ENCODE data around the gene GJB5. TPM values are rescaled to one million over a fixed set of nuclear protein-coding genes. Genes with fewer than 3 reads are reported as not detected.

The GJB5 gene
- total and polyA plus RNA-seq, 8 donors = 0.37 to 23.9 TPM; not detected in 6

GRCh38 chr1:34761176-34761761, 6.4 kb downstream of the GJB5 start:
- H3K36me3 ChIP-seq = no peaks in the 10 kb centered on the region
- peaks cover 0 to 32% (median 0%) of the 10 kb centered on the region in 3 donors for H3K27me3 ChIP-seq
- TF ChIP-seq POLR2AphosphoS5 (IDR thresholded peaks at IDR 0.05) (no peak), EP300 (IDR thresholded peaks at IDR 0.05) (no peak), CTCF (IDR thresholded peaks at IDR 0.05) (no peak), POLR2A (IDR thresholded peaks at IDR 0.05) (no peak)
- WGBS, 5 donors = 93 to 95% (median 94%) methylated on average over 32 to 33 of the region's 33 CpGs
- intact Hi-C loops (cut with DNase I; ENCODE audit: low total_unique reads) = no loop called here
- H3K27ac ChIP-seq = no peak overlapping the region
- no peaks in the 10 kb centered on the region for H3K9me3 ChIP-seq
- no peaks in the 10 kb centered on the region for H3K4me1 ChIP-seq
- DNase-seq = no peak
- H3K4me3 ChIP-seq = no peak overlapping the region

DNA sequence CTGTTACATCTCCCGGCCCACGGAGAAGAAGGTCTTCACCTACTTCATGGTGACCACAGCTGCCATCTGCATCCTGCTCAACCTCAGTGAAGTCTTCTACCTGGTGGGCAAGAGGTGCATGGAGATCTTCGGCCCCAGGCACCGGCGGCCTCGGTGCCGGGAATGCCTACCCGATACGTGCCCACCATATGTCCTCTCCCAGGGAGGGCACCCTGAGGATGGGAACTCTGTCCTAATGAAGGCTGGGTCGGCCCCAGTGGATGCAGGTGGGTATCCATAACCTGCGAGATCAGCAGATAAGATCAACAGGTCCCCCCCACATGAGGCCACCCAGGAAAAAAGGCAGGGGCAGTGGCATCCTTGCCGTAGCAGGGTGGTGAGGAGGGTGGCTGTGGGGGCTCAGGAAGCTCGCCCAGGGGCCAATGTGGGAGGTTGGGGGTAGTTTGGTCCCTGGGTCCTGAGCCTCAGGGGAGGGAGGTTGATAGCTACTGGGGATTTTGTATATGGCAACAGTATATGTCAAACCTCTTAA, 7.0 kb downstream of the GJB5 start:
- peaks cover 0 to 32% (median 0%) of the 10 kb centered on the region in 3 donors for H3K27me3 ChIP-seq

GRCh38 chr1:34762474-34763141, 7.8 kb downstream of the GJB5 start:
- Histone ChIP-seq H3K27ac (no peak overlapping the region), H3K27me3 (peaks cover 0 to 33% (median 0%) of the 10 kb centered on the region in 3 donors), H3K9me3 (no peaks in the 10 kb centered on the region), H3K36me3 (no peaks in the 10 kb centered on the region), H3K4me1 (no peaks in the 10 kb centered on the region), H3K4me3 (no peak overlapping the region)
- intact Hi-C loops (cut with DNase I; ENCODE audit: low total_unique reads) = no loop called here
- 53 to 58% (median 57%) methylated on average over 4 to 7 of the region's 7 CpGs for WGBS, 5 donors
- DNase-seq = no peak
- TF ChIP-seq EP300 (IDR thresholded peaks at IDR 0.05) (no peak), POLR2AphosphoS5 (IDR thresholded peaks at IDR 0.05) (no peak), CTCF (IDR thresholded peaks at IDR 0.05) (no peak), POLR2A (IDR thresholded peaks at IDR 0.05) (no peak)

More for the DNA sequence above, 7.0 kb downstream of the GJB5 start:
- intact Hi-C loops (cut with DNase I; ENCODE audit: low total_unique reads) = no loop called here
- Histone ChIP-seq H3K9me3 (no peaks in the 10 kb centered on the region), H3K4me3 (no peak overlapping the region), H3K4me1 (no peaks in the 10 kb centered on the region), H3K36me3 (no peaks in the 10 kb centered on the region), H3K27ac (no peak overlapping the region)
- TF ChIP-seq POLR2A (IDR thresholded peaks at IDR 0.05) (no peak), POLR2AphosphoS5 (IDR thresholded peaks at IDR 0.05) (no peak), CTCF (IDR thresholded peaks at IDR 0.05) (no peak), EP300 (IDR thresholded peaks at IDR 0.05) (no peak)
- 79 to 90% (median 87%) methylated on average over 9 to 13 of the region's 13 CpGs for WGBS, 5 donors
- no peak for DNase-seq

DNA sequence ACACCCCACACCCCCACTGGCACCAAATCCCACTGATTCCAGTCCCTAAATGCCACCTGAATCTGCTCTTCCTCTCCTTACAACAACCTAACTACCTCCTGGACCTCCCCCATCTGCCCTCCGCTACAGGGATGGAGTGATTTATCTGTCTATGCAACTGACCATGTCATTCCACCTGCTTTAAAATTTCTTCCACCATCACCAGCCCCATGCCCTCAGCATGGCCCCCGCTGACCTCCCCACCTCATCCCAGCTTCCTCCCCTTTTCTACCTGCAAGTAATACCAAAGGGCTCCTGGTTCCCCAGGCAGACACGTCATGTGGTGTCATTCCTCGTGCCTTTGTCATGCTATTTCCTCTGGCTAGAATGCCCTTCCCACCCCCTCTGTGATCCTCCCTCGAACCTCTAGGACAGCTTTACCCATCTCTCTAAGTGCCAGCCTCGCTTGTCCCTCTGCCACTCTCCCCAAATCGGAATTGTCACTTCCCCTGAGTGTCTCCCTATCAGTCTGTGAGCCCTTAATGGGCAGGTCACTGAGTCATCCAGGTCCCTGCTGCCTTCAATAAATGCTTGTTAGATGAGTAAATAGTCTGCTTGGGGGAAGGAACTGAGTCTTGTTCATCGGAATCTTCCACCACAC, 8.4 kb downstream of the GJB5 start:
- no peaks in the 10 kb centered on the region for H3K9me3 ChIP-seq
- no peak for DNase-seq
- intact Hi-C loops (cut with DNase I; ENCODE audit: low total_unique reads) = no loop called here
- no peak overlapping the region for H3K27ac ChIP-seq
- TF ChIP-seq POLR2AphosphoS5 (IDR thresholded peaks at IDR 0.05) = no peak
- no peak for TF ChIP-seq CTCF (IDR thresholded peaks at IDR 0.05)
- TF ChIP-seq EP300 (IDR thresholded peaks at IDR 0.05) = no peak
- TF ChIP-seq POLR2A (IDR thresholded peaks at IDR 0.05) = no peak
- no peaks in the 10 kb centered on the region for H3K4me1 ChIP-seq
- no peaks in the 10 kb centered on the region for H3K36me3 ChIP-seq
- H3K4me3 ChIP-seq = no peak overlapping the region
- peaks cover 0 to 37% (median 0%) of the 10 kb centered on the region in 3 donors for H3K27me3 ChIP-seq
- WGBS, 5 donors = 39 to 43% (median 40%) methylated on average over 8 of the region's 8 CpGs
